GM12872 (cell line): Measurements from ENCODE around the gene SYK.

Source experiments
- TF ChIP-seq, protein P1 (sequence below): IDR thresholded peaks from 3 replicates; pipeline ENCODE4 v1.5.1; 2011; ENCODE audit warnings: low read depth, mild to moderate bottlenecking, low read length, moderate library complexity; ENCODE audit not compliant: insufficient read depth

The SYK gene

DNA sequence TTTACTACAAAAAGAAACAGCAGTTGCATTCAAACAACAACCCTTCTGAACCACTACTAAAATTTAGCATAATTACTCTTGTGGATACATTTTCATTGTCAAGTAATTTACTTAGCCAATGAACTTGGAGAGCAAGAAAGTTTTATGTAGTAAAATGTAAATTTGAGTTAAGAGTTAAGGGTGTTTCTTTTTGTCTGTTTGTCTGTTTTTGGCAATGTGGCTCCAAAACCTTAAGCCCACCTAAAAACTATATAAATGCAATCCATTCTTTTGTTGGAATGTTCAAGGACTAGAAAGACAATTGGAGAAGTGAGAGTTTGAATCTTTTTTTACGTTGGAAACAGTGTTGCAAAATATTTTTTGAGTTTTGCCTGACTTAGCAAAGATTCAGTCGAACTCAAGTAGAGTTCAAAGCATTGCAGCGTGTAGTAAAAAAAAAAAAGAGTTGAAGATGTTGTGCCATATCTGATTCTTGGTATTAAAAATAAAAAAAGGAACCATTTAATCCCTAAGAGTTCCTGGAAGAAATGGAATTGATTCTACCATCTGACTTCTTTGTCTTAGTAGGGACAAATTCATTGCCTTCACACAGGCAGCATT lies 867 bp downstream of the SYK start:
- TF ChIP-seq, protein P1, sequence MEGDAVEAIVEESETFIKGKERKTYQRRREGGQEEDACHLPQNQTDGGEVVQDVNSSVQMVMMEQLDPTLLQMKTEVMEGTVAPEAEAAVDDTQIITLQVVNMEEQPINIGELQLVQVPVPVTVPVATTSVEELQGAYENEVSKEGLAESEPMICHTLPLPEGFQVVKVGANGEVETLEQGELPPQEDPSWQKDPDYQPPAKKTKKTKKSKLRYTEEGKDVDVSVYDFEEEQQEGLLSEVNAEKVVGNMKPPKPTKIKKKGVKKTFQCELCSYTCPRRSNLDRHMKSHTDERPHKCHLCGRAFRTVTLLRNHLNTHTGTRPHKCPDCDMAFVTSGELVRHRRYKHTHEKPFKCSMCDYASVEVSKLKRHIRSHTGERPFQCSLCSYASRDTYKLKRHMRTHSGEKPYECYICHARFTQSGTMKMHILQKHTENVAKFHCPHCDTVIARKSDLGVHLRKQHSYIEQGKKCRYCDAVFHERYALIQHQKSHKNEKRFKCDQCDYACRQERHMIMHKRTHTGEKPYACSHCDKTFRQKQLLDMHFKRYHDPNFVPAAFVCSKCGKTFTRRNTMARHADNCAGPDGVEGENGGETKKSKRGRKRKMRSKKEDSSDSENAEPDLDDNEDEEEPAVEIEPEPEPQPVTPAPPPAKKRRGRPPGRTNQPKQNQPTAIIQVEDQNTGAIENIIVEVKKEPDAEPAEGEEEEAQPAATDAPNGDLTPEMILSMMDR = no peak

DNA sequence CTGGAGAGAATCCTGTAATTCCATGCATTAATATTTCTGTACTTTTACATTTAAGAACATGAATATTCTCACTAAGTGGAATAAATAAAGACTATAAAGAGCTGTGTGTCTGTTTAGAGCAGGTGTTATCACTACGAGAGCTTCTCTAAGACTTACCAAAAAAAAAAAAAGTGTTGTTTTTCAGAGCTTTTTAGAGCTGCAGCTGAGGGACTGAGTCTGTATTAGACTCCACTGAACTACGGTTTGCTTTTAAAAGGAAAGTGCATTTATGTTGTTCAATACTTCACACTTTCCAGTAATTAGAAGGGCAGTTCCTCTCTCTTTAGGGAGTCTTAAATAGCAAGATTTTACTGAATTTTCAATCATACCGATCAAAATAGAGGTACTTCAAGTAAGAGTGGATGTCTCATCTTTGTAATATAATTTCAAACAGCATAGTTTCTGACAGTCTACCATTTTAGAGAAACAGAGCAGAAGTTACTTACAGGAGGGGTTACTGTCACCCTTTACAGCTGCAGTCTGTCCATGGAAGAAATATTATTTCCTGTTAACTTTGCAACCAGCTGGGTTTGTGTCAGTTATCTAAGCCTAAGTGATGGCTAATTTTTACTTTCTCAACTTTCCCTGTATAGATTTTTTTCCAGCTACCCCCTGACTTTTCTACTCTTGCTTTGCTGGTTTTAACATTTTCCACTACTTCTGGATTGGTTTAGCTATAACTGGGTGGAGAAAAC lies 2.4 kb downstream of the SYK start:
- TF ChIP-seq, protein P1 = no peak

DNA sequence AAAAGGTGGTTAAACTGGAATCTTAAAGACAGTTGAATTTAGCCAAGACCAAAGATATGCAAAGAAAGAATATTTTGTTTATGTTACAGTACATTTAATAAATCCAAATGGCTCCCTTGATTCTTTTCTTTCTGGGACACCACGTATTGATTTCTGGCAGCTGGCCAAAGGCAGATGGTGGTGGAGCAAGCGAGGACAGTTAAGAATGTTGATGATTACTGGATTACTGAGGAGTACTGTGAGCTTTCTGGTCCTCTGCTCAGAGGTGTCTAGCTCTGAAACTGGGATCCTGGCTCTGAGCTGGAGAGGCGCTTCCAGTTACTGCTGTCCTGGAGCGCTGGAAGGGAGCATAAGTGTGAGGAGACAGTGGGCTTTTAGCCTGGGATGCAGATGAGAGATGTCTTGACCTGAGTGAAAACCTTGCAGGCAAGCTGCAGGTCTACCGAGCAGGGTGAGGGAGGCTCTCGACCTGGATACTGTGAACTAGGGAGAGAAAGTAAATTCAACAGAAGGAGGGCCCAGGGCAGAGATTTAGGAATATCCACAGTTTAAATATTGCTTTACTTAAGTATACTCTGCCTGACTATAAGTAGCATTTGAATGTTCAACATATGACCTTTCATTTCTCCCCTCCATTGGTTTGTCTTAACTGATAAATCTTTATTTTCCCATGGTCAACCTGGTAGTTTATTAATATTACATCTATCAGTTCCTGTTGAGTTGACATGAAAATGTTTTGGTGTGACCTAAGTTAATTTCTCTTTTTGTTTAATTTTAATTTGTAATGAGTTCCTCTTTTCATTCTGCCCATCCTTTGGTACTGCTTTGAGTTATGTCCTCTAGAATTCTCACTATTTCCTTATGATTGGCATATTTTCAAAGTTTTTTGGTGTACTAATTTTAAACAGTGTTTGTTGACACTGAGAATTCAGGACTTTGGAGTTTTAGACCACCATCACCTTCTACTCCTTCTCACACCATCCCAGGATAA lies 3.7 kb downstream of the SYK start:
- TF ChIP-seq, protein P1 = no peak

DNA sequence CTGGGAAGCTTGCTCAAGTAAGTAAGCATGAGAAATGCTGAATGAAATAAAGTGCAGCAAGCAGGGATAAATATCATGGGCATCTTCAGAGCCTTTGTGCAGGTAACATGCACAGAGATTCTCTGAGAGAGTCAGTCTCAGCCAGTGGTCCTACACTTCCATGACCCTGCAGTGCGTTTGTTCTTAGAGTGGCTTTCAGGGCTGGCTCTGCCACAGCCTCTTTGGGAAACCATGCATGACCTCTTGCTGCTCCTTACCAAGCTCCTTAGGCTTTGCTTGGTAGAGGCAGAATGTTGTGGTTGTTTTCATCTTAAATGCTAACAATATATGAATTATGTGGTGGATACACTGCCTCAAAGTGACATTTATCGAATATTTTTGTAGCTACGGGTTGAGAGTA lies 5.4 kb downstream of the SYK start:
- TF ChIP-seq, protein P1 = no peak

DNA sequence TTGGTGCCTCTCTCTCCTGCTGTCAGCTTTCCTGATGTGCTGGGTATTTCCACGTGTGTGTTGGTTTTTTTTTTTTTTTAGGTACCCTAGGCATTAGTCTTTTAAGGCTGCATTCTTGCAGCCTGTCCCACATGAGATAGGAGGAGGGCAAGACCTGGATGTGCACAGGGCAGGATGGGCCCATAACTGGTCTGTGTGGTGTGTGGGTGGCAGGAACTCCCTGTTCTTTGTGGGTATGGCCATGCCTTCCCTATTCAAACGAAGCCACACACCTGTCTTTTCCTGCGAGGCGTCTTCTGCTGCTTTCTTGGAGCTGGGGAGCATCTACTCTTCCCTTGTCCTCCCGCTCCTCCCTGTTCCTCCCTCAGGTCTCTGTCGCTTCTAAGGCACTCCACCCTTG lies 6.8 kb downstream of the SYK start:
- TF ChIP-seq, protein P1 = no peak

DNA sequence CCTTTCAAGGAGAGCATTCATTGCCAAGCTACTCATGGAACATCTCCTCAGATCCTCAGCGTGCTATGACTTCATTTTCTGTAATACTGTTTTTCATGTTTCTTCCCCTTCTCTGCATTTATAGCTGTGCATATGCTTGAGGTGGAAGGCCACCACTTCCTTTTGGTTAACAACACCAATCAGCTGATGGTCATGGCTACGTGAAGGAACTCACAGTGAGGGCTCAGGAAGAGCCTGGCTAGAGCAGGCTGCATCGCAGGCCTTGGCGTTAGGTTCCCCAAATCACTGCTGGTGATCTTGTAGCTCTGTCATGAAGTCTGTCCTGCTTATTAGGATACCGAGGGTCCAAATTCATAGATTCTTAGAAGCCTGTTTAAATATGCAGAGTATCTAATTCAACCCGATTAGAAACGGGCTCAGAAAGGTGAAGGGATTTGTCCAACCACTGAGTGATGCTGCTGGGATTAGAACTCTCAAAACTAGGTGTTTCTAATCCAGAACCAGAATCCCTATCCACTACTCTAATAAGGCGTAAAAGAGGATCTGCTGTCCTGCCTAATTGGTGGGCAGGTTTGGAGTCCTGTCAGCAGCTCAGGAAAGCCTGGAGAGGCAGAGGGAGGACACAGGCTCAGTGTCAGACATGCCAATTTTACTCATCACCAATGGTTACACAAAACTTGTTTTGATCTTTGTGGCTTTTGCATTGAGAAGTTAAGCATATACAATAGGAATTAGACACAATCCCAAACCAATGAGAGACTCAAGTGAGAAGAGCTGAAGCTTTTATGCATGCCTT lies 7.5 kb downstream of the SYK start:
- TF ChIP-seq, protein P1 = no peak
